Mammary epithelial cell (primary cell): ENCODE data around the gene TNNI3K.

Source experiments
- EZH2 ChIP-seq: IDR thresholded peaks from 2 replicates; pipeline ENCODE4 v1.6.1; 2012; ENCODE audit warnings: low read length, inconsistent platforms, borderline replicate concordance
- TF ChIP-seq, protein P1 (sequence below), 2 donors: IDR thresholded peaks in 1 of 2; conservative IDR thresholded peaks in 1 of 2; 2 replicates each; pipeline ENCODE4 v1.5.1; 2011 to 2012; ENCODE audit warnings: inconsistent platforms in 2 of 2, low read length in 2 of 2, mild to moderate bottlenecking in 2 of 2, control low read depth in 1 of 2, low read depth in 1 of 2; ENCODE audit not compliant: insufficient read depth in 1 of 2; ENCODE audit errors: extremely low read depth in 1 of 2

DNA sequence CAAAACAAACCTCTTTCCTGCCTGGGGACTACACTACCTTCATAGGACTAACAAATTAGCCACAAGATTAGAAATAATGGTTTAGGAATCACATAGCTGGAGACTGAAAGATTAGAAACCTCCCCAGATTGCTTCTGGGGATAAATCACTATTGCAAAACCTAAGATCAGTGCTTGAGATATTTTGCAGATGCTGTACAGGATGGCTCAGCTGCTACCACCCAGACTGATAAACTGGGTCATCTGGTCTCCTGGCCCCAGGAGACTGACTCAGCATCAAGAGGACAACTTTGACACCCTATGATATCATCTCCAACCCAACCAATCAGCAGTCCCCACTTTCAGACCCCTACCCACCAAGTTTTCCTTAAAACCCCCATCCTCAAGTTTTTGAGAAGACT lies 140.2 kb downstream of the TNNI3K start:
- no peak for TF ChIP-seq EZH2
- TF ChIP-seq, protein P1, sequence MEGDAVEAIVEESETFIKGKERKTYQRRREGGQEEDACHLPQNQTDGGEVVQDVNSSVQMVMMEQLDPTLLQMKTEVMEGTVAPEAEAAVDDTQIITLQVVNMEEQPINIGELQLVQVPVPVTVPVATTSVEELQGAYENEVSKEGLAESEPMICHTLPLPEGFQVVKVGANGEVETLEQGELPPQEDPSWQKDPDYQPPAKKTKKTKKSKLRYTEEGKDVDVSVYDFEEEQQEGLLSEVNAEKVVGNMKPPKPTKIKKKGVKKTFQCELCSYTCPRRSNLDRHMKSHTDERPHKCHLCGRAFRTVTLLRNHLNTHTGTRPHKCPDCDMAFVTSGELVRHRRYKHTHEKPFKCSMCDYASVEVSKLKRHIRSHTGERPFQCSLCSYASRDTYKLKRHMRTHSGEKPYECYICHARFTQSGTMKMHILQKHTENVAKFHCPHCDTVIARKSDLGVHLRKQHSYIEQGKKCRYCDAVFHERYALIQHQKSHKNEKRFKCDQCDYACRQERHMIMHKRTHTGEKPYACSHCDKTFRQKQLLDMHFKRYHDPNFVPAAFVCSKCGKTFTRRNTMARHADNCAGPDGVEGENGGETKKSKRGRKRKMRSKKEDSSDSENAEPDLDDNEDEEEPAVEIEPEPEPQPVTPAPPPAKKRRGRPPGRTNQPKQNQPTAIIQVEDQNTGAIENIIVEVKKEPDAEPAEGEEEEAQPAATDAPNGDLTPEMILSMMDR (conservative IDR thresholded peaks at IDR 0.05 in 1 of 2, IDR thresholded peaks at IDR 0.05 in 1 of 2; ENCODE audit: extremely low read depth in 1 of 2, insufficient read depth in 1 of 2, low read depth in 1 of 2, low read length in 2 of 2), result no peak
